ENCODE results near the gene ATP6V1D.

ATP6V1D gene

GRCh38 chr14:67391268-67391667 is 31.7 kb upstream of the ATP6V1D start:
- no peaks in the 10 kb centered on the region for H3K9me3 ChIP-seq (ENCODE audit: control insufficient read depth in 1 of 2, low read length in 2 of 2)
- H3K27ac ChIP-seq (ENCODE audit: low read length), result no peak overlapping the region
- H3K36me3 ChIP-seq (ENCODE audit: control insufficient read depth in 1 of 2, insufficient read depth in 2 of 2, low read length in 2 of 2), result peaks cover 0 to 7% of the 10 kb centered on the region in 2 donors
- no peaks in the 10 kb centered on the region for H3K27me3 ChIP-seq (ENCODE audit: low read depth, low read length)
- no peaks in the 10 kb centered on the region for H3K4me1 ChIP-seq (ENCODE audit: control insufficient read depth in 1 of 2, insufficient read depth in 2 of 2, low read length in 2 of 2)
- H3K4me3 ChIP-seq (ENCODE audit: low read depth in 1 of 2, low read length in 2 of 2), result no peak overlapping the region

- Histone ChIP-seq H3K27ac (ENCODE audit: low read length) (no peak overlapping the region), H3K4me1 (ENCODE audit: control insufficient read depth in 1 of 2, insufficient read depth in 2 of 2, low read length in 2 of 2) (no peaks in the 10 kb centered on the region), H3K27me3 (ENCODE audit: low read depth, low read length) (no peaks in the 10 kb centered on the region), H3K36me3 (ENCODE audit: control insufficient read depth in 1 of 2, insufficient read depth in 2 of 2, low read length in 2 of 2) (peaks cover 4 to 15% of the 10 kb centered on the region in 2 donors), H3K4me3 (ENCODE audit: low read depth in 1 of 2, low read length in 2 of 2) (no peak overlapping the region), H3K9me3 (ENCODE audit: control insufficient read depth in 1 of 2, low read length in 2 of 2) (no peaks in the 10 kb centered on the region)
Observed at GRCh38 chr14:67389811-67390534, 30.4 kb upstream of the ATP6V1D start.

GRCh38 chr14:67389275-67389674 is 29.7 kb upstream of the ATP6V1D start:
- H3K4me1 ChIP-seq (ENCODE audit: control insufficient read depth in 1 of 2, insufficient read depth in 2 of 2, low read length in 2 of 2), result no peaks in the 10 kb centered on the region
- no peak overlapping the region for H3K27ac ChIP-seq (ENCODE audit: low read length)
- H3K4me3 ChIP-seq (ENCODE audit: low read depth in 1 of 2, low read length in 2 of 2), result no peak overlapping the region
- H3K9me3 ChIP-seq (ENCODE audit: control insufficient read depth in 1 of 2, low read length in 2 of 2), result no peaks in the 10 kb centered on the region
- peaks cover 10 to 22% of the 10 kb centered on the region in 2 donors for H3K36me3 ChIP-seq (ENCODE audit: control insufficient read depth in 1 of 2, insufficient read depth in 2 of 2, low read length in 2 of 2)
- H3K27me3 ChIP-seq (ENCODE audit: low read depth, low read length), result no peaks in the 10 kb centered on the region

GRCh38 chr14:67387195-67387594 is 27.6 kb upstream of the ATP6V1D start:
- H3K9me3 ChIP-seq (ENCODE audit: control insufficient read depth in 1 of 2, low read length in 2 of 2), result no peaks in the 10 kb centered on the region
- H3K4me1 ChIP-seq (ENCODE audit: control insufficient read depth in 1 of 2, insufficient read depth in 2 of 2, low read length in 2 of 2), result no peaks in the 10 kb centered on the region
- H3K27ac ChIP-seq (ENCODE audit: low read length), result no peak overlapping the region
- no peak overlapping the region for H3K4me3 ChIP-seq (ENCODE audit: low read depth in 1 of 2, low read length in 2 of 2)
- peaks cover 30 to 42% of the 10 kb centered on the region in 2 donors for H3K36me3 ChIP-seq (ENCODE audit: control insufficient read depth in 1 of 2, insufficient read depth in 2 of 2, low read length in 2 of 2)
- no peaks in the 10 kb centered on the region for H3K27me3 ChIP-seq (ENCODE audit: low read depth, low read length)

- Histone ChIP-seq H3K4me3 (ENCODE audit: low read depth in 1 of 2, low read length in 2 of 2) (no peak overlapping the region), H3K4me1 (ENCODE audit: control insufficient read depth in 1 of 2, insufficient read depth in 2 of 2, low read length in 2 of 2) (no peaks in the 10 kb centered on the region), H3K27me3 (ENCODE audit: low read depth, low read length) (no peaks in the 10 kb centered on the region), H3K9me3 (ENCODE audit: control insufficient read depth in 1 of 2, low read length in 2 of 2) (no peaks in the 10 kb centered on the region), H3K36me3 (ENCODE audit: control insufficient read depth in 1 of 2, insufficient read depth in 2 of 2, low read length in 2 of 2) (peaks cover 46 to 58% of the 10 kb centered on the region in 2 donors), H3K27ac (ENCODE audit: low read length) (no peak overlapping the region)
Observed at GRCh38 chr14:67385618-67386017, 26.0 kb upstream of the ATP6V1D start.

- no peak overlapping the region for H3K4me3 ChIP-seq (ENCODE audit: low read depth in 1 of 2, low read length in 2 of 2)
- no peaks in the 10 kb centered on the region for H3K4me1 ChIP-seq (ENCODE audit: control insufficient read depth in 1 of 2, insufficient read depth in 2 of 2, low read length in 2 of 2)
- no peaks in the 10 kb centered on the region for H3K27me3 ChIP-seq (ENCODE audit: low read depth, low read length)
- peaks cover 51 to 63% of the 10 kb centered on the region in 2 donors for H3K36me3 ChIP-seq (ENCODE audit: control insufficient read depth in 1 of 2, insufficient read depth in 2 of 2, low read length in 2 of 2)
- H3K9me3 ChIP-seq (ENCODE audit: control insufficient read depth in 1 of 2, low read length in 2 of 2), result no peaks in the 10 kb centered on the region
- no peak overlapping the region for H3K27ac ChIP-seq (ENCODE audit: low read length)
Observed at GRCh38 chr14:67385120-67385519, 25.5 kb upstream of the ATP6V1D start.

GRCh38 chr14:67377916-67378315 is 18.3 kb upstream of the ATP6V1D start:
- Histone ChIP-seq H3K9me3 (ENCODE audit: control insufficient read depth in 1 of 2, low read length in 2 of 2) (no peaks in the 10 kb centered on the region), H3K36me3 (ENCODE audit: control insufficient read depth in 1 of 2, insufficient read depth in 2 of 2, low read length in 2 of 2) (peaks cover 86 to 88% of the 10 kb centered on the region in 2 donors), H3K27me3 (ENCODE audit: low read depth, low read length) (no peaks in the 10 kb centered on the region)

GRCh38 chr14:67373347-67373746 is 13.7 kb upstream of the ATP6V1D start:
- no peak overlapping the region for H3K27ac ChIP-seq (ENCODE audit: low read length)
- H3K9me3 ChIP-seq (ENCODE audit: control insufficient read depth in 1 of 2, low read length in 2 of 2), result no peaks in the 10 kb centered on the region
- H3K27me3 ChIP-seq (ENCODE audit: low read depth, low read length), result no peaks in the 10 kb centered on the region
- no peak overlapping the region for H3K4me3 ChIP-seq (ENCODE audit: low read depth in 1 of 2, low read length in 2 of 2)
- peaks cover 49 to 58% of the 10 kb centered on the region in 2 donors for H3K36me3 ChIP-seq (ENCODE audit: control insufficient read depth in 1 of 2, insufficient read depth in 2 of 2, low read length in 2 of 2)
- H3K4me1 ChIP-seq (ENCODE audit: control insufficient read depth in 1 of 2, insufficient read depth in 2 of 2, low read length in 2 of 2), result no peaks in the 10 kb centered on the region

More at GRCh38 chr14:67377916-67378315, 18.3 kb upstream of the ATP6V1D start:
- H3K4me1 ChIP-seq (ENCODE audit: control insufficient read depth in 1 of 2, insufficient read depth in 2 of 2, low read length in 2 of 2), result no peaks in the 10 kb centered on the region
- no peak overlapping the region for H3K27ac ChIP-seq (ENCODE audit: low read length)
- H3K4me3 ChIP-seq (ENCODE audit: low read depth in 1 of 2, low read length in 2 of 2), result no peak overlapping the region

- H3K36me3 ChIP-seq (ENCODE audit: control insufficient read depth in 1 of 2, insufficient read depth in 2 of 2, low read length in 2 of 2), result peaks cover 44 to 57% of the 10 kb centered on the region in 2 donors
- no peak overlapping the region for H3K27ac ChIP-seq (ENCODE audit: low read length)
- no peaks in the 10 kb centered on the region for H3K9me3 ChIP-seq (ENCODE audit: control insufficient read depth in 1 of 2, low read length in 2 of 2)
- H3K4me1 ChIP-seq (ENCODE audit: control insufficient read depth in 1 of 2, insufficient read depth in 2 of 2, low read length in 2 of 2), result no peaks in the 10 kb centered on the region
- H3K27me3 ChIP-seq (ENCODE audit: low read depth, low read length), result no peaks in the 10 kb centered on the region
- no peak overlapping the region for H3K4me3 ChIP-seq (ENCODE audit: low read depth in 1 of 2, low read length in 2 of 2)
Observed at GRCh38 chr14:67372833-67373232, 13.2 kb upstream of the ATP6V1D start.

- Histone ChIP-seq H3K36me3 (ENCODE audit: control insufficient read depth in 1 of 2, insufficient read depth in 2 of 2, low read length in 2 of 2) (peaks cover 38 to 56% of the 10 kb centered on the region in 2 donors), H3K4me3 (ENCODE audit: low read depth in 1 of 2, low read length in 2 of 2) (no peak overlapping the region), H3K27me3 (ENCODE audit: low read depth, low read length) (no peaks in the 10 kb centered on the region), H3K9me3 (ENCODE audit: control insufficient read depth in 1 of 2, low read length in 2 of 2) (no peaks in the 10 kb centered on the region), H3K27ac (ENCODE audit: low read length) (no peak overlapping the region), H3K4me1 (ENCODE audit: control insufficient read depth in 1 of 2, insufficient read depth in 2 of 2, low read length in 2 of 2) (no peaks in the 10 kb centered on the region)
Observed at GRCh38 chr14:67371247-67372148, 11.9 kb upstream of the ATP6V1D start.

GRCh38 chr14:67370830-67371229 is 11.2 kb upstream of the ATP6V1D start:
- Histone ChIP-seq H3K27me3 (ENCODE audit: low read depth, low read length) (no peaks in the 10 kb centered on the region), H3K36me3 (ENCODE audit: control insufficient read depth in 1 of 2, insufficient read depth in 2 of 2, low read length in 2 of 2) (peaks cover 38 to 56% of the 10 kb centered on the region in 2 donors), H3K9me3 (ENCODE audit: control insufficient read depth in 1 of 2, low read length in 2 of 2) (no peaks in the 10 kb centered on the region), H3K4me3 (ENCODE audit: low read depth in 1 of 2, low read length in 2 of 2) (no peak overlapping the region), H3K27ac (ENCODE audit: low read length) (no peak overlapping the region), H3K4me1 (ENCODE audit: control insufficient read depth in 1 of 2, insufficient read depth in 2 of 2, low read length in 2 of 2) (no peaks in the 10 kb centered on the region)
